Frontal cortex (tissue), 4 donors: ENCODE measurements around the gene AHSP. TPM values are rescaled to one million over a fixed set of nuclear protein-coding genes. Genes with fewer than 3 reads are reported as not detected.
"Not testable (repeated sequence)": the region's sequence is repeated elsewhere in the genome, so short reads cannot be mapped to it uniquely, and the experiment has no call there.

ENCODE experiments used
- DNase-seq, 2 donors: peaks; one replicate each; pipeline ENCODE4 v3.0.0; 2012; ENCODE audit warnings: low spot score in 2 of 2
- FAIRE-seq: peaks from 2 replicates; lab custom pipeline; 2012; peaks lifted over from hg19 to GRCh38; lab: Jason Lieb, UNC
- total RNA-seq: library from RNA; depleted of rRNA; stranded (reverse); fragments of >200 nt; gene quantifications from one replicate; pipeline ENCODE4 v1.2.3, GENCODE V29; 2014
- donor health status: control.
- donor health status: control.
- donor health status: control.

The AHSP gene
- 22.0 TPM for total RNA-seq

- DNase-seq = no peak
These were observed at the start of gene AHSP for GRCh38 chr16:31527734-31528274. Gene AHSP, plus strand, starts transcription at chr16:31527900. Its CDS starts 240 bp downstream, at chr16:31528140.

GRCh38 chr16:31478956-31479355 lies 48.7 kb upstream of the AHSP start:
- no peak for DNase-seq
- FAIRE-seq = no peak

More at GRCh38 chr16:31527734-31528274, at the start of gene AHSP:
- FAIRE-seq = no peak

- DNase-seq (no peak), FAIRE-seq (no peak)
These were observed 47.9 kb upstream of the AHSP start for GRCh38 chr16:31479751-31480150.

- FAIRE-seq (no peak), DNase-seq (no peak)
These were observed 46.7 kb upstream of the AHSP start for GRCh38 chr16:31480851-31481536.

- FAIRE-seq (no peak), DNase-seq (no peak)
These were observed 44.6 kb upstream of the AHSP start, which contains the start of gene SLC5A2 for GRCh38 chr16:31483081-31483480. Gene SLC5A2, plus strand, starts transcription at chr16:31483123. Its CDS starts 14 bp downstream, at chr16:31483137.

GRCh38 chr16:31484048-31484447 lies 43.7 kb upstream of the AHSP start:
- not testable (repeated sequence) for DNase-seq, FAIRE-seq

GRCh38 chr16:31484491-31485171 lies 43.1 kb upstream of the AHSP start:
- DNase-seq = no peak
- no peak for FAIRE-seq

- no peak for FAIRE-seq
- no peak for DNase-seq
These were observed 42.1 kb upstream of the AHSP start for GRCh38 chr16:31485571-31485970.

GRCh38 chr16:31486045-31486444 lies 41.7 kb upstream of the AHSP start:
- FAIRE-seq (no peak), DNase-seq (no peak)

- no peak for FAIRE-seq
- no peak for DNase-seq
These were observed 40.5 kb upstream of the AHSP start for GRCh38 chr16:31487071-31487719.

- FAIRE-seq = no peak
These were observed 39.8 kb upstream of the AHSP start for GRCh38 chr16:31487720-31488467.

GRCh38 chr16:31488468-31489297 lies 39.0 kb upstream of the AHSP start:
- no peak for FAIRE-seq
- DNase-seq = no peak

More at GRCh38 chr16:31487720-31488467, 39.8 kb upstream of the AHSP start:
- peak; percentile 64 to 70 for DNase-seq

- FAIRE-seq (no peak), DNase-seq (no peak)
These were observed 38.5 kb upstream of the AHSP start for GRCh38 chr16:31489298-31489564.

GRCh38 chr16:31489616-31490584 lies 37.8 kb upstream of the AHSP start:
- FAIRE-seq = no peak

GRCh38 chr16:31491778-31492418 lies 35.8 kb upstream of the AHSP start:
- FAIRE-seq = no peak
- DNase-seq = no peak

More at GRCh38 chr16:31489616-31490584, 37.8 kb upstream of the AHSP start:
- DNase-seq = no peak

GRCh38 chr16:31493506-31494125 lies 34.1 kb upstream of the AHSP start:
- DNase-seq (no peak), FAIRE-seq (no peak)

- DNase-seq (no peak), FAIRE-seq (no peak)
These were observed 31.0 kb upstream of the AHSP start for GRCh38 chr16:31496670-31497069.
